Stimulated activated CD8-positive, alpha-beta memory T cell treated with anti-CD3 and anti-CD28 coated beads, Interleukin-12 subunit alpha, Interleukin-12 subunit beta, amount 100 ng/mL, for 1 hour (primary cell): ENCODE results near the gene RIN3.

Source experiments
- DNase-seq: peaks from one replicate; pipeline ENCODE4 v3.0.0-alpha.2; 2020; ENCODE audit warnings: low read depth

RIN3 gene

DNA sequence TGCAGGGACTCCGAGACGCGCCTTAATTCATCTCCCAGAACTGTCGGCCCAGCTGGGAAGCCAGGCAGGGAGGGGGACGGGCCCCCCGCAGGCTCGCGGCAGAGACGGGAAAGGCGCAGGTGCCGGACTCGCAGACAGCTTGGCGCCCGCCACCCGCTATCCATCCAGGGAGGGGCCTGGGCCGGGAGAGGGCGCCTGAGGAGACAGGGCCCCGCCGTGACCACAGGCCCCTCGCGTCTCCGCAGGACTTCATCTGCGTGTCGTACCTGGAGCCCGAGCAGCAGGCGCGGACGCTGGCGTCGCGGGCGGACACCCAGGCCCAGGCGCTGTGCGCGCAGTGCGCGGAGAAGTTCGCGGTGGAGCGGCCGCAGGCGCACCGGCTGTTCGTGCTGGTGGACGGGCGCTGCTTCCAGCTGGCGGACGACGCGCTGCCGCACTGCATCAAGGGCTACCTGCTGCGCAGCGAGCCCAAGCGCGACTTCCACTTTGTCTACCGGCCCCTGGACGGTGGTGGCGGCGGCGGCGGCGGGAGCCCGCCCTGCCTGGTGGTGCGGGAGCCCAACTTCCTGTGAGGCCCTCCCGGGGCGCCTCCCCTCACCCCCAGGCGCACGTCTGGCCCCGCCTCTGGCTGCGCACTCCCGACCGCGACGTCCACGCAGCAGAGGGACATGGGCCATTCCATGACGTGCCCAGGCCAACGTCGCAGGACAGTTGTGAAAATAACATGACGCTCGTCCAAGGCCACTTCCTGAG, 174.3 kb downstream of the RIN3 start:
- no peak for DNase-seq

DNA sequence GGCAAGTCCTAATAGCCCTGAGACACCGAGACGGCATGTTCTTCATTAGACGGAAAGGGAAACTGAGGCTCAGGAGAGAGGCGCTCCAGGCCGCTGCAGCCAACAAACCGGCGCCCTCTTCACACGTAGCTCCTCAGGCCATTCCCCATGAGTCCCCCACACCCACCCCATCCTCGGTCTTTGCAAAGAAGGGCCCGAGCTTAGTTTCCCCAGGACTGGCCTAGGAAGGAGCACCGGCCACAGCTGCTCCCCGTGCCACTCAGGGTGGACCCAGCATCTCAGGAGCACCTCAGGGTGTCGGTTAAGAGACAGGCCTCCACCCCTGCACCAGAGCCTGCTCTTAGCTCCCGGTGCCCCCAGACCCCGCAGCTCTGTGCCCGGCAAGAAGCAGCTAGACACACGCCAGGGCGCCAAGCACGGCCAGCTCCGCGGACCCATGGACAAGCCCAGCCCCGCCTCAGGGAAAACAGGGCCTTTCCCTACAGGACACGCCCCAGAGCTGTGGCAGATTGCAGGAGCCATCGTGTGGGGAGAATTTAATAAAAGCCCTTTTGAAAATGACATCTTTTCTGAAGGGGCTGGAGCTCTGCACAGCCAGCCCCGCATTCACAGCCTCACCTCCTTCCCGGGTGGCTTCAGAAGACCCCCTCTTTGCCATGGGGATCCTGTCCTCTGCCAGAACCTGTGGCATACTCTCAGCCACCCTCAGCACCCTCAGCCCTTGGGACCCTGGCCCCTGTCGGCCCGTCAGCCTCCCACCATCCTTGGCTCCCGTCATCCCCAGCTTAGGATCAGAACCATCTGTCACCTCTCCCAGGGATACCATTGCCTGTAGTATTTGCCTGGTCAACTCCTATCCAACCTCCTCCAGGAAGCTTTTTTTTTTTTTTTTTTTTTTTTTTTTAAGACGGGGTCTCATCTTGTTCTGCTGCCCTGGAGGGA, 175.1 kb downstream of the RIN3 start:
- DNase-seq, result no peak

DNA sequence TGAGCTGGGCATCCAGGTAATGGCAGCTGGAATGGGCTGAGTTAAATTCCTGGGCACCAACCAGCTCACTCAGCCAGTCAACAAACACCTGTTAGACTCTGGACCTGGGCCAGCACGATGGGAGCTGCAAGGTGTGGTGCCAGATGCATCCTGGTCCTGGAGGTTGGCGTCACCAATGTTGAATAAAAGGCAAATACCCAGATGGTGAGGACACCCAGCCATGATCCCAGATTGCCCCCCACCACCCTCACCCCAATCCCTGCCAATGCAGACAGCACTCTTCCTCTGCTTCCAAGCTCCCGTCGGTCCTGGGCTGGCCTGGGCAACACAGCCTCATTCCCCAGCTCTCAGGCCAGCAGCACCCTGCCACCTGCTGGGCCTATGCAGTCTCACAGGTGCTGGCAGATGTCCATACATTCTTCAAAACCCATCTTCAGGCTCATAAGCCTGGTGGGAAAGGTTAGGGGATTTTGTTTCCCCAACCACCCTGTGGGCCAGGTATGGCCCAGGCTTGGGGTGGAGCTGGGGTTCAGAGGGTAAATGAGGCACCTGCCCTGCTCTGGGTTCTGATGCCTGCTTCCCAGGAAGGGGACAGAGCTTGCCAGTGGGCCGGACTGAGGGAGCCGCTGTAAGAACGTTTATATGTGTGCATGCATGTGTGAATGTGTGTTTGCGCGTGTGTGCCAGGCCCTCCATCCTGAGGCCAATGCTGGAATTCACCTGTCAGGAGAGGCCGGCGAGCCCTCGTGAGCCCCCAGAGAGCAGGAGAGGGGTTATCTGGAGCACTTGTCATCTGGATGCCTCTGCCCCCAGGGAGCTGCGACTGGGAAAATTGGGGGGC, 176.8 kb downstream of the RIN3 start:
- no peak for DNase-seq

DNA sequence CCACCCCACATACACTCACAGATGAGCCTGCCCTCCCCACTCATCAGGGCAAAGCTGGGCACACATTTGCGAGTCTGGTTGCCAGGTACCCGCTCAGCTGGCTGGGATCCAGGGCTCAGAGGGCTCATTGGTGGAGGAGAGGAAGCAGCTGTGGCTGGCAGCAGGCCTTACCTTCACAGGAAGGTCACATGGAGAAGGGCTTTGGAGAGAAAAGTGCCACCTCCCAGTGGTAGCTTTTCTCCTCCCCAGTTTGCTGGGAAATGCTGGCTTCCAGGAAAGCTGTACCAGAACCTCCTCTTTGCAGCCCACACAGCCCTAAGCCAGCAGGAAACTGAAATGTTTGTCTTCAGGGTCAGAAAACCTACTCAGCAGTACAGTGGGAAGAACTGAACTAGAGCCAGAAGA, 179.2 kb downstream of the RIN3 start:
- DNase-seq, result peak; percentile 21

DNA sequence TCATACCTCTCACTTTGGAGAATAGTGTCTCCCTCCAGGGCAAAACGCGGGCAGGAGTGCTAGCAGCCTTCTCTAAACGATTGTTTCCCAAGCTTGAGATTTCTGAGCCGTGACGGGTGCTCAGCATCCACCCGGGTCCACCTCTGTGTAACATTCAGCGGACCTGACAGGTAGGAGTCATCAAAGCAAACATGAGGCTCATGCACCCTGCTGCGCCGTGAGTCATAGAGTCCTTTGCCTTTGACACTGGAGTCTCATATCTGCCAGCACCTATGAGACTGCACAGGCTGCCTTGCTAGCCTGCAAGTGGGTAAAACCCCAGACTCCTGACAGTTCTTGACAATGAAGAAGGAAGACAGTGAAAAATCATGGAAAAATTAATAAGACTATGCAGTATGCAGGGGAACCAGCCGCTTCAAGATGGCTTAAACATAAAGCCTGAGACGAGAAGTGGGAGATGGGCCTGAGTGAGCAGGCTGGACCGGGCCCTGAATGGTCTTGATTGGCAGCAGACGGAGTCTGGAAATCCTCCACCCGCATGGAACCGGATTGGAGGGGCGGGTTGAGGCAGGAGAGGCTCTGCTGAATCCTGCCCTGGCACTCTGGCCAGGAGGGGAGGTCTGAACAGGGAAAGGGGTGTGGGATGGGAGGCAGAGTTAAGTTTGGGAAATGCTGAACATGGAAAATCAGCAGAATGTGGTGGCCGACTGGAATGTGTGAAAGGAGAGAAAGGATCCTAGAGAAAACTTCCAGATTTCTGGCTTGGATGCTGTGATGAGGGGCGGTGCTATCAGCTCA, 180.6 kb downstream of the RIN3 start:
- no peak for DNase-seq

DNA sequence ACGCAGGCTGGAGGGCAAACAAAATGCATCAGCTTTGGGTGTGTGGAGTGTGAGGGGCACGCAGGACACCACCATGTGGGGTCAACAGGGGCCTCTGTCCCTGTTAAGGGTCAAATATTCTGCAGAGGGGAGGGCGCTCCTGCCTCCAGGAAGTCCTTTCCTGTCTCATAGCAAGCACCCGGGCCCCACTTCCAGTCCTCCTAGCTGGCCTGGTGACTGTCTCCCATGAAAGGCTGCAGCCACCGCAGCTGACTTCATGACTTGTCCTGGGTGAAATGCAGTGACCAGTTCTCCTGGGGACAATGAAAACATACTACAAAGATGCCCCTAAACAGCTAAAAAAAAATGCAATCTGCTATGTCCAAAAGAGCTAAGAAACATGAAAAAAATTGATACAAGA, 181.2 kb downstream of the RIN3 start:
- no peak for DNase-seq

DNA sequence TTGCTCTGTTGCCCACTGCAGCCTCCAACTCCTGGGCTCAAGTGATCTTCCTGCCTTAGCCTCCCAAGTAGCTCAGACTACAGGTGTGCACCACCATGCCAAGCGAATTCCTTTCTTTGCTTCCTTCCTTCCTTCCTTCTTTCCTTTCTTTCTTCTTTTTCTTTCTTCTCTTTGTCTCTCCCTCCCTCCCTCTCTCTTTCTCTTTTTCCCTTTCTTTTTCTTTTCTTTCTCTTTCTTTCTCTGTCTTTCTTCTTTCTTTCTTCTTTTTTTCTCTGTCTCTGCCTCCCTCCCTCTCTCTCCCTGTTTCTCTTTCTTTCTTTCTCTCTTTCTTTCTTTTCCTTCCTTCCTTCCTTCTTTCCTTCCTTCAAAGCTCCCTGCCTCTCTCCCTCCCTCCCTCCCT, 182.0 kb downstream of the RIN3 start:
- DNase-seq, result no peak

DNA sequence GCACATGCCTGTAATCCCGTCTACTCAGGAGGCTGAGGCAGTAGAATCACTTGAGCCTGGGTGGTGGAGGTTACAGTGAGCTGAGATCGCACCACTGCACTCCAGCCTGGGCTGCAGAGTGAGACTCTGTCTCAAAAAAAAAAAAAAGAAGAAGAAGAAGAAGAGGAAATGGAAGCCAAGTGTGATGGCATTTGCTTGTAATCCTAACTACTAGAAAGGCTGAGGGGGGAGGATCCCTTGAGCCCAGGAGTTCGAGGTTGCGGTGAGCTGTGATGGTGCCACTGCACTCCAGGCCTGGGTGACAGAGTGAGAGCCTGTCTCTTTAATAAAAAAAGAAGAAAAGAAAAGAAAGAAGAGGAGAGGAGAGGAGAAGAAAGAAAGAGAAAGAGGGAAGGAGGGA, 182.8 kb downstream of the RIN3 start:
- DNase-seq, result no peak

DNA sequence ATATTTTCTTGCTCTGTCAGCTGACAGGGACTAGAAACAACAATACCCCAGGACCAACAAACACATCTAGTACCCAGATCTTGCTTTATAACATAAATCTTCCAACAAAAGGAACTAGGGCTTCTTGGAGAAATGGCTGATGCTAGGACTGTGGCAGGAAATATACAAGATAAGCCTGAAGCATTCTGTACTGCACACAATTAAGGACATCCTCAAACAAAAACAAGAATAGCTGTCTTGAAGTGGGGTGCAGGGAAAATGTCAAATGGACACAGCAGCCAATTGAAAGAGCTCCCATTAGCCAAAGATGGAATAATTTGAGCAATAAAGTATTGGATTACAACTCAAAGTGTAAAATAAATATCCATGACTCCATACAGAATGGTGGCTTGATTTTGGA, 184.8 kb downstream of the RIN3 start:
- no peak for DNase-seq

DNA sequence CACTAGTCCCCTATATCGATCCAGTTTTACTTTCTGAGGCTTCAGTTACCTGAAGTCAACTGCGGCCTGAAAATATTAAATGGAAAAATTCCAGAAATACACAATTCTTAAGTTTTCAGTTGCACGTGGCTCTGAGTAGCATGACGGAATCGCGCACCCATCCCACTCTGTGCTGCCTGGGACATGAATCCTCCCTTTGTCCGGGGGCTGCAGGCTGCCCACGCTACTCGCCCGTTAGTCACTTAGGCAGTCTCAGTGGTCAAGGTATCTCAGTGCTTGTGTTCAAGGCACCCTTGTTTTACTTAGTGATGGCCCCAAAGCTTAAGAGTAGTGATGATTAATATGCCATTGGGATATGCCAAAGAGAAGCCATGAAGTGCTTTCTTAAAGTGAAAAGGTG, 188.2 kb downstream of the RIN3 start:
- DNase-seq, result no peak

DNA sequence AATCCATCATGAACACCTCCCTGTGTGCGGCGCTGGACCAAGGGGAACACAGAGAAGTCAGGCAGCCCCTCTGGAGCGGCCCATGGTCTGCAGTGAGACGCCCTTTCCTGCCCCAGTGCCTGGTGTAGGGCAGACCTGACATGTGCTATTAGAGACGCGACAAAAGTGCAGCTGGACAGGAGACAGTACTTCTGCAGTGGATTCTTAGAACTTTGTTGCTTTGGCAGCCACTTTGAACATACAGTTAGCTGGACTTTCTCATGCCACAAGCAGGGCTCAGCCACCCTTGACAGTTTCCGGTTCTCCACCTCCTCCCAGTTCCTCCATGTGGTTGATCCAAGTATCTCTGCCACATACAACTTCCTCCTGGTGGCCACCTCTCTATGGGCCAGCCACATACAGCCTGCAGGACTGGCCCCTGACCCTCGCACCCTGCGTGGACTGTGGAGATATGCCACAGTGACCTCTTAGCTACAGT, 188.9 kb downstream of the RIN3 start:
- no peak for DNase-seq

DNA sequence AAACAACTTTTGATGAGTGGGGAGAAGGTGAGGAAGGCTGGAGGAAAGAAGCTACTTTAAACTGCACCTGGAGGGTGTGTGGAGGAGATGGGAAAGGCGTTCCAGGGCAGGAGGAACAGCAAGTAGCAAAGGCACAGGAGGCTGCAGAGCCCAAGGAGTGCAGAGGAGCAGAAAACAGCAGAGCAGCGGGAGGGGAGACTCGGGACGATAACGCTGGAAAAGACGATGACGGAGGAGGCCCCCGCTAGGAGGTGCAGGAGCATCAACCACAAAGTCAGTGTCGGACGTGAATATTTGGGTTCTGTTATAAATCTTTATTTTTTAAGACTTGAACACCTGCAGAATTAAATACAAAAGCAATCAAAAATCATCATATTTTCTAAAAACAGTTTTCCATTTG, 189.9 kb downstream of the RIN3 start:
- no peak for DNase-seq

DNA sequence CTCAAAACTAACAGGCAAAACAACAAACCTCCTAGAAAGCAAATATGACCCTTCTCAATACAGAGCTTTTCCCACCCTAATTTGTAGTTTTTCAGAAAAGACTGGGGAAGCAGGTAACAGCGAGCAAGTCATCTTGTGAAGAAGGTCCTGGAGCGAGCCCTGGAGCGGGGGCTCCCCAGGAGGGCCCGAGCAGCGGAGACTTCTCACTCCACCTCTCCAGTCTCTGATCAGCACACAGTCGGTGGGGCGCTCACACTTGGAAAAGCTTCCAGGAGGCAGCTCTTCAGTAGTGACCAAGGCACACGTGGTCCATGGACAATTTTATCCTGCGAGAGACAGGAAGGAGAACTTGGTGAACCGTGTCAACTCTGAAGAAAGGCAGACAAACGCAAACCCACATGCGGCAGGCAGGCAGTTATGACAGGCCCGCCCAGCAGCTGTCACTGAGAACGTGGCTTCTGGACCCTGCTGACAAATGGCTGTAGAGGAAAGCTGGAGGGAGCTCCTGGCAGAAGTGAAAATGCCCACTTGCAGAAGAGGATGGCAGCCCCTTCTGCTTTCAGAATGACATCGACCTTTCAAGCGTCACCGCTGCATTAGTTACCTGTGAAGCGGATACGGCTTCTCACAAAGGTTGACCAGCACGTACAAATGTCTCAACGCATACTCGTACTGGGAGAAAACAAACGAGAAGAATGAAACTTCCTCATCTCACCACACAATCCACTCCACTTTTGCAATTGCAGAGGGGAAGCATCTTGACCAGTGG, 190.6 kb downstream of the RIN3 start:
- DNase-seq, result no peak

DNA sequence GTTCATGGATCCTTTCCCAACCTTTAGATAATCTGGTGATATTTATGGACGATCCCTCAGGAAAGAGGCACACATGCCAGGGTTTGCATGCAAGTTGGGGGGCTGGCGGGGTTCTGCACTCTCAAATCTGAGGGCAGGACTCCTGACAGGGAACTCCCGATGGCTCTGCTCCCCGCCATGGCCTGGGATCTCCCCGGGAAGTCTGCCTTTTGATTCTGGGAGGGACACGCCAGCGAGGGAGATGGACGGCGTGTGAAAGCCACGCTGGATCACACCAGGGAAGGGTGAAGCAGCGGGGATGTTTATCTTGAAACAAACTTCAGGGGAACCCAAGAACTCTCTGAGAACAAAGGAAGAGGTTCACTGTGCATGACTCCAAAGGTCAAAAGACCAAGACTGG, 191.2 kb downstream of the RIN3 start:
- no peak for DNase-seq

DNA sequence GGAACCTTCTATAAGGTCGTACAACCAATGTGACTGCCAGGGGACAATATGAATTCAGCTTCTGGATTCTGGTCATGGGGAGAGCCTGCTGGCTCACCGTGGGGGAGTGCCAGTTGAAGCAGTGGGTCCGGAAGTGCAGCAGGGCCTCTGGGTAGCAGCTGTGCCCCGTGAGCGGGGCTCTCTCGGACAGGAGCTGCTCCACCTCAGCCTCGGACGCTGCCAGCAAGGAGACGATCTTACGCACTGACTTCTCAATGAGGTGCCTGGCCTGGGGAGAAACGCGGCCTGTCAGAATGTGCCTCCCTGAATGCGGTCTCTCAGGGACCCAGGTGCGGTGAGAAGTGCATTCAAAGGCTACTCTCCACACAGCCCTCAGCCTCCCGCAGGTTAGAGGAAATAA, 192.8 kb downstream of the RIN3 start:
- DNase-seq, result no peak

DNA sequence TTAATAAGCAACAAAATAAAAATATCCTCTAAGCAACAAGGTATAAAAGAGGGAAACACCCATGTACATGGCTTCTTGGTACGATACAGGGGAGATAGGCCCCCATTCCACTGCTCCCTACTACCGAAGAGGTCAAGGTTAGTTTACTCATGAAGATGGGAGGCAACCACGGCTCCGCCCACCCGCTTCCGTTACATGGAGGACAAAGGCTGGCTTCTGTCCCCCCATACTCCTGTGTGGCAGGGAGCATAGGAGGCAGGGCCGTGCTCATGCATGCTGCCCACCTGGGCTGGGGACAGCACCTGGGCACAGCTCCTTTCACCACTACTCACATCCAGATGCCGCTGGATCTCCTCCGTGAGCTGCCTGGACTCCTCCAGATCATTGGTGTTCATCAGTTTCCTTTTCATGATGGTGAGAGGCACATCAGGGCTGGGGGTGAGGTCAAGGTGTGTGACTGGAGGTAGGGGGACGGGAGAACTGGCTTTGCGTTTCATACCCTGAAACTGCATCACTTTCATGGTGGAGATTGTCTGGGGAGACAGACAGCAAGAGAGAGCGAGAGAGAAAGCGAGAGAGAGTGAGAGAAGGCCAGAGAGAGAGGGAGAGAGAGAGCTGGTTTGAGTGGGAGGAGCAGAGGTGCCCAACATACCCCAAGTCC, 195.9 kb downstream of the RIN3 start:
- no peak for DNase-seq

DNA sequence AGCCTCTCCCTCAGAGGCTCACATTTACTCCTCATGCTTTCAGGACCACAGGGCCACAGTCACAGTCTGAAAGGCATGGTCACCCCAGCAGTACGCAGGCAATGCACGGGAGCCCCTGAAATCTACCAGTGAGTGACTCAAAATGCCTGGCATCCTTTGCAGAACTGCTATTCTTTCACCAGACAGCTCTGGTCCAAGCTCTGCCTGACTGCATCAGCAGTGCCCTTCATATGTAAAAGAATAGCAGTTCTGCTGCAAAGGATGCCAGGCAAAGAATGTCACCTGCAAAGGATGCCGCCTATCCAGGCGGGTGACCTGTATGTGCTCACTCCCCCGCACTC, 196.4 kb downstream of the RIN3 start:
- no peak for DNase-seq

DNA sequence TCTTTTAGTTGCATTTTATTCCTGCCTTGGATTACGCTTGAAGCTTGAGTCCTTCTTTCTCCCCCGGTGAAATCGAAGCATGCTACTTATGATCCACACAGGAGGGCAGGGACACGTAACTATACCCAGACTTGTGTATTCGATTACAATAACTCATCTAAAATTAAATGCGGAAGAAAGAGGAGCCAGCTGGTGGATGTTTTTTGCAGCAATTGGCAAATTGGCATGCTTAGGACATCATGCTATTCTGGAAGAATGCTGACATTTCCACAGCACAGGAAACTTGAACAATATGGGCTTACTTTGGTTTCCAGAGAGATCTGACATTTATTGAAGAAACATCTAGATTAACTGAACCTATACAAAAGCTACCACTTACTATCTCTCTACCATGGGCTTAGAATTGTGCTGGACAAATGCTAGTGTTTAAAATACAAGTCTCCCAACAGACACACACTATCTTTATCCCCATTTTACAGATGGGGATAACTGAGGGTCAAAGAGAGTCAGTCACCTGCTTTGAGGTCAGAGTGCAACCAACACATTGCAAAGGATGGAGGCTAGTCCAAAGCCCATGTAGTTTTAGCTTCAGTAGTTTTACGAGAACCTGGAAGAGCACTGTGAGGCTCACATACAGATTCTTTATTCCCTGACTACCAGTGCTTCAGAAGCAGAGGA, 198.5 kb downstream of the RIN3 start:
- DNase-seq, result no peak

DNA sequence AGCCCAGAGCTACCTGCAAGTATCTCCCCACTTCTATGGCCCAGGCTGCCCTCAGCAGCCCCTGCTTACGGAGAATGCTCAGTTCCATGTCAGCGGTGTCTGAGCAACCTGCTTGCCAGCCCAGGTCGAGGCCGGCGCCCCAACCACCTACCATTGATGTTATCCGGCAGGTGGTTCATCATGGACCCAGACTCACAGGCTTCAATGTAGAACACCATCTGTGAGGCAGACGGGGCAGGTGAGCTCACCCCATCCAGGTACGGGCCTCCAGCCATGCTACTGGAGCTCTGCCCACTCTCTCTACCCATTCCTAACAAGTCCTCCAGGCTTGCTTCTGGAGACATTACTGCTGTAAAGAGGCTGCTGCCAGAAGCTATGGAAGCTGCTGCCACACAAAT, 199.1 kb downstream of the RIN3 start:
- no peak for DNase-seq
